Esophagus muscularis mucosa (tissue), 3 donors: ENCODE measurements around the gene TECTB.

ENCODE experiments used
- POLR2AphosphoS5 ChIP-seq, 2 donors: sonication (generic); formaldehyde crosslinking; IDR thresholded peaks; one replicate each; pipeline ENCODE4 v1.6.1; 2017; ENCODE audit warnings: antibody characterized with exemption in 2 of 2
- TF ChIP-seq, protein P1 (sequence below), 3 experiments: fragments of 200-600 bp in 2 of 3; fragments of 450-650 bp in 1 of 3; sonication (generic) in 2 of 3; IDR thresholded peaks; one replicate each; pipeline ENCODE4 v1.5.1; 2017 to 2019; ENCODE audit warnings: antibody characterized with exemption in 3 of 3, mild to moderate bottlenecking in 2 of 3, moderate library complexity in 1 of 3

DNA sequence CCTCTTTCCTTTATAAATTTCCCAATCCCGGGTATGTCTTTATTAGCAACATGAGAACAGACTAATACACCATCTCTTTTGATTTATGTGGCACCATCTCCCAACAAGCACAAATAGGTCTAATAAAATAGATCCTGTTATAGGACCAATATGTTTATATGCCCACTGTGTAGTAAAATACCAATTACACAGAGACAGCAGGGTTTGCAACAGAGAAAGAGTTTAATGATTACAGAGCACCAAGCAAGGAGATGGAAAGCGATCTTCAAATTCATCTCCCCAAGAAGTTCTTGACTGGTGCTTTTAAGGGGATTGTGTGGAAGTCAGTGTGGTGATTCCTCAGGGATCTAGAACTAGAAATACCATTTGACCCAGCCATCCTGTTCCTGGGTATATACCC is 33.5 kb upstream of the TECTB start:
- TF ChIP-seq, protein P1, sequence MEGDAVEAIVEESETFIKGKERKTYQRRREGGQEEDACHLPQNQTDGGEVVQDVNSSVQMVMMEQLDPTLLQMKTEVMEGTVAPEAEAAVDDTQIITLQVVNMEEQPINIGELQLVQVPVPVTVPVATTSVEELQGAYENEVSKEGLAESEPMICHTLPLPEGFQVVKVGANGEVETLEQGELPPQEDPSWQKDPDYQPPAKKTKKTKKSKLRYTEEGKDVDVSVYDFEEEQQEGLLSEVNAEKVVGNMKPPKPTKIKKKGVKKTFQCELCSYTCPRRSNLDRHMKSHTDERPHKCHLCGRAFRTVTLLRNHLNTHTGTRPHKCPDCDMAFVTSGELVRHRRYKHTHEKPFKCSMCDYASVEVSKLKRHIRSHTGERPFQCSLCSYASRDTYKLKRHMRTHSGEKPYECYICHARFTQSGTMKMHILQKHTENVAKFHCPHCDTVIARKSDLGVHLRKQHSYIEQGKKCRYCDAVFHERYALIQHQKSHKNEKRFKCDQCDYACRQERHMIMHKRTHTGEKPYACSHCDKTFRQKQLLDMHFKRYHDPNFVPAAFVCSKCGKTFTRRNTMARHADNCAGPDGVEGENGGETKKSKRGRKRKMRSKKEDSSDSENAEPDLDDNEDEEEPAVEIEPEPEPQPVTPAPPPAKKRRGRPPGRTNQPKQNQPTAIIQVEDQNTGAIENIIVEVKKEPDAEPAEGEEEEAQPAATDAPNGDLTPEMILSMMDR (IDR thresholded peaks at IDR 0.05): no peak
- no peak for TF ChIP-seq POLR2AphosphoS5 (IDR thresholded peaks at IDR 0.05)
